22Rv1 (cell line): ENCODE data around the gene TEK.

Experiments
- ZFX ChIP-seq: fragments of 450-650 bp; IDR thresholded peaks from 2 replicates; pipeline ENCODE4 v1.6.1; 2017; ENCODE audit warnings: antibody characterized with exemption, borderline replicate concordance
- TF ChIP-seq, protein P1 (sequence below): fragments of 450-650 bp; IDR thresholded peaks from 2 replicates; pipeline ENCODE4 v1.5.1; 2017; ENCODE audit warnings: mild to moderate bottlenecking

- TF ChIP-seq, protein P1, sequence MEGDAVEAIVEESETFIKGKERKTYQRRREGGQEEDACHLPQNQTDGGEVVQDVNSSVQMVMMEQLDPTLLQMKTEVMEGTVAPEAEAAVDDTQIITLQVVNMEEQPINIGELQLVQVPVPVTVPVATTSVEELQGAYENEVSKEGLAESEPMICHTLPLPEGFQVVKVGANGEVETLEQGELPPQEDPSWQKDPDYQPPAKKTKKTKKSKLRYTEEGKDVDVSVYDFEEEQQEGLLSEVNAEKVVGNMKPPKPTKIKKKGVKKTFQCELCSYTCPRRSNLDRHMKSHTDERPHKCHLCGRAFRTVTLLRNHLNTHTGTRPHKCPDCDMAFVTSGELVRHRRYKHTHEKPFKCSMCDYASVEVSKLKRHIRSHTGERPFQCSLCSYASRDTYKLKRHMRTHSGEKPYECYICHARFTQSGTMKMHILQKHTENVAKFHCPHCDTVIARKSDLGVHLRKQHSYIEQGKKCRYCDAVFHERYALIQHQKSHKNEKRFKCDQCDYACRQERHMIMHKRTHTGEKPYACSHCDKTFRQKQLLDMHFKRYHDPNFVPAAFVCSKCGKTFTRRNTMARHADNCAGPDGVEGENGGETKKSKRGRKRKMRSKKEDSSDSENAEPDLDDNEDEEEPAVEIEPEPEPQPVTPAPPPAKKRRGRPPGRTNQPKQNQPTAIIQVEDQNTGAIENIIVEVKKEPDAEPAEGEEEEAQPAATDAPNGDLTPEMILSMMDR: no peak
- no peak for TF ChIP-seq ZFX
Measured at GRCh38 chr9:27272103-27272502, 163.1 kb downstream of the TEK start.
